Heart right ventricle (tissue), 16 donors: ENCODE data around the gene POLR2H. TPM values are rescaled to one million over a fixed set of nuclear protein-coding genes. Genes with fewer than 3 reads are reported as not detected.
A peak's percentile ranks its signal among the peaks of the same experiment; 100 is the strongest.

Source experiments
- ATAC-seq, 8 donors: fragments of 200-7000 bp; cut with Tn5 transposase; one replicate each; pipeline ENCODE4 v1.9.1; 2020; ENCODE audit warnings: mild to moderate bottlenecking in 8 of 8, moderate library complexity in 8 of 8, moderate number of reproducible peaks in 1 of 8
- DNase-seq, 2 donors: peaks; one replicate each; pipeline ENCODE4 v3.0.0-alpha.2; 2020
- H3K27ac ChIP-seq, 10 donors: fragments of 200-600 bp; sonication (generic) in 2 of 10; one replicate each; pipeline versions ENCODE4 v1.5.0 to v1.8.0; 2020 to 2022; ENCODE audit warnings: mild to moderate bottlenecking in 3 of 10
- H3K27me3 ChIP-seq, 7 donors: fragments of 200-600 bp; one replicate each; pipeline ENCODE4 v1.8.0; 2021 to 2022; ENCODE audit warnings: mild to moderate bottlenecking in 2 of 7
- H3K36me3 ChIP-seq, 9 donors: fragments of 200-600 bp; sonication (generic) in 1 of 9; one replicate each; pipeline versions ENCODE4 v1.5.0 to v1.8.0; 2020 to 2022; ENCODE audit warnings: mild to moderate bottlenecking in 2 of 9
- H3K4me1 ChIP-seq, 9 donors: fragments of 200-600 bp; sonication (generic) in 1 of 9; one replicate each; pipeline versions ENCODE4 v1.5.0 to v1.8.0; 2020 to 2022; ENCODE audit warnings: mild to moderate bottlenecking in 4 of 9
- H3K4me3 ChIP-seq, 10 donors: fragments of 200-600 bp; sonication (generic) in 2 of 10; one replicate each; pipeline versions ENCODE4 v1.5.0 to v1.8.0; 2020 to 2022; ENCODE audit warnings: mild to moderate bottlenecking in 7 of 10, moderate library complexity in 2 of 10
- H3K9me3 ChIP-seq, 11 donors: fragments of 200-600 bp in 10 of 11; sonication (generic) in 2 of 11; one replicate each; pipeline versions ENCODE4 v1.5.0 to v1.8.0; 2013 to 2022; ENCODE audit warnings: mild to moderate bottlenecking in 2 of 11, control low read depth in 1 of 11, moderate library complexity in 1 of 11
- CTCF ChIP-seq, 9 donors: fragments of 200-600 bp; sonication (generic) in 2 of 9; IDR thresholded peaks; one replicate each; pipeline versions ENCODE4 v1.5.0 to v1.8.0; 2021 to 2022; ENCODE audit warnings: antibody characterized with exemption in 9 of 9, mild to moderate bottlenecking in 5 of 9, moderate library complexity in 1 of 9
- WGBS, 2 donors: extraction: QIAGEN DNeasy Blood & Tissue Kit; methylation state at CpG; one replicate each; pipeline ENCODE4 v1.1.7; 2013; ENCODE audit warnings: inconsistent platforms in 1 of 2; 5-methylcytosine and 5-hydroxymethylcytosine counted together
- intact Hi-C, 10 donors: fragments of 100-400 bp; cut with DNase I; formaldehyde crosslinking; loops; one replicate each; pipeline versions ENCODE4 v1.11.1 to v1.14.2; 2022
- polyA plus RNA-seq, 2 donors: library from polyadenylated mRNA; stranded (reverse); fragments of 200-250 nt; gene quantifications; one replicate each; pipeline ENCODE4 v1.2.3, GENCODE V29; 2013
- total RNA-seq, 10 donors: library from RNA; stranded (reverse); fragmentation: NEBNext Ultra II Directional in 3 of 10; extraction: Animal tissue kit (Norgen Biotek cat#: 25700) in 3 of 10; gene quantifications; one replicate each; pipeline versions ENCODE4 v1.2.1 to v1.2.4, GENCODE V29; 2021 to 2023
- donor health status: Arrhythmogenic right ventricular cardiomyopathy.
- donor health status: ischemic (EF 13 %, LVEDD 7.1; RV severe dilation, severe dysfunction).
- donor health status: healthy with polysubstance abuse.
- donor health status: DM: no; HTN: yes; CAD: no.
- donor health status: DM: no; HTN: no; CAD: no.
- donor health status: ischemic (EF 25% LVEDD 6.9; RV normal size, moderate dysfunction).
- donor health status: ischemic (EF 25% LVEDD 5.7; RV mildly dilated, moderate dysfunction).
- donor health status: healthy.
- donor health status: DM: yes; HTN: yes; CAD: no.
- donor health status: Ischemic cardiomyopathy.
- donor health status: ischemic (EF 35%, LVEDD 5.7; RV mildly dilated, moderate dysfunction).
- donor health status: nonischemic (EF 11% LVEDD 7.7; RV severe dilation, severe dysfunction).
- donor health status: DM: yes; HTN: yes; CAD: no.
- donor health status: PGD.
- donor health status: ischemic (EF 29% LVEDD 5.4; RV normal size, mild dysfunction).
- donor health status: nonischemic (EF 23%, LVEDD 6.1; RV moderate dilation, normal function).

Gene POLR2H
- total and polyA plus RNA-seq, 12 donors, result 17.4 to 63.7 (median 24.5) TPM

- peaks cover 4 to 27% (median 21%) of the 10 kb centered on the region in 9 donors for H3K4me1 ChIP-seq
- WGBS, 2 donors, result 76 to 80% methylated on average over 9 of the region's 9 CpGs
- intact Hi-C loops, result loop anchor here in 3 of 10 donors (10.0 kb wide), 5 partner anchors 55 to 1575 kb away; partner anchors contain the start of genes MAGEF1 (in 1 of the 3) and TRA2B (in 1 of the 3)
- ATAC-seq (no peak), DNase-seq (no peak)
- H3K9me3 ChIP-seq, result no peaks in the 10 kb centered on the region
- H3K36me3 ChIP-seq, result peaks cover 0 to 34% (median 0%) of the 10 kb centered on the region in 9 donors
- no peak for TF ChIP-seq CTCF (IDR thresholded peaks at IDR 0.05)
- H3K27ac ChIP-seq, result no peak overlapping the region
- no peak overlapping the region for H3K4me3 ChIP-seq
- no peaks in the 10 kb centered on the region for H3K27me3 ChIP-seq
Observed at GRCh38 chr3:184359610-184360009, 1.9 kb upstream of the POLR2H start.

- peak overlapping the region in 9 of 10 donors; percentile 79 to 97 (median 93) for H3K4me3 ChIP-seq
- intact Hi-C loops, result loop anchor here in 3 of 10 donors (10.0 kb wide), 4 partner anchors 155 to 1575 kb away; partner anchors contain the start of genes MAGEF1 (in 1 of the 3) and TRA2B (in 1 of the 3)
- peaks cover 4 to 31% (median 22%) of the 10 kb centered on the region in 9 donors for H3K4me1 ChIP-seq
- peak overlapping the region in 2 of 10 donors; percentile 94 to 99 for H3K27ac ChIP-seq
- 72 to 74% methylated on average over 12 of the region's 12 CpGs for WGBS, 2 donors
- TF ChIP-seq CTCF (IDR thresholded peaks at IDR 0.05), result no peak
- no peak for DNase-seq
- no peaks in the 10 kb centered on the region for H3K27me3 ChIP-seq
- no peaks in the 10 kb centered on the region for H3K9me3 ChIP-seq
- ATAC-seq, result no peak
- peaks cover 0 to 36% (median 0%) of the 10 kb centered on the region in 9 donors for H3K36me3 ChIP-seq
Observed at GRCh38 chr3:184360070-184360928, 1.2 kb upstream of the POLR2H start.

- DNase-seq (no peak), ATAC-seq (no peak)
- peak overlapping the region; percentile 79 to 97 (median 92) for H3K4me3 ChIP-seq
- peaks cover 4 to 31% (median 22%) of the 10 kb centered on the region in 9 donors for H3K4me1 ChIP-seq
- no peaks in the 10 kb centered on the region for H3K9me3 ChIP-seq
- no peak for TF ChIP-seq CTCF (IDR thresholded peaks at IDR 0.05)
- WGBS, 2 donors, result 8 to 13% methylated on average over 16 to 24 of the region's 24 CpGs
- peak overlapping the region; percentile 94 to 100 (median 99) for H3K27ac ChIP-seq
- intact Hi-C loops, result loop anchor here in 3 of 10 donors (10.0 kb wide), 4 partner anchors 154 to 1574 kb away; partner anchors contain the start of genes MAGEF1 (in 1 of the 3) and TRA2B (in 1 of the 3)
- peaks cover 0 to 36% (median 0%) of the 10 kb centered on the region in 9 donors for H3K36me3 ChIP-seq
- no peaks in the 10 kb centered on the region for H3K27me3 ChIP-seq
Observed at GRCh38 chr3:184360929-184361531, 480 bp upstream of the POLR2H start.
